Activated B cell treated with CpG ODN at 0.5 μM for 24 hours (primary cell): ENCODE data around the gene SCTR. TPM values are rescaled to one million over a fixed set of nuclear protein-coding genes. Genes with fewer than 3 reads are reported as not detected.

ENCODE experiments used
- ATAC-seq: fragments of 200-7000 bp; cut with Tn5 transposase; one replicate; pipeline ENCODE4 v1.10.0; 2021; ENCODE audit warnings: low read depth, mild to moderate bottlenecking, moderate library complexity
- CTCF ChIA-PET: fragments of 350-600 bp; sonication (Branson Sonifier 250); formaldehyde crosslinking; loops from one replicate; lab custom pipeline; 2021; ENCODE audit warnings: antibody characterized with exemption; lab: Charles Lee
- POLR2A ChIA-PET: fragments of 350-600 bp; sonication (Branson Sonifier 250); formaldehyde crosslinking; loops from one replicate; lab custom pipeline; 2021; ENCODE audit warnings: antibody characterized with exemption; lab: Charles Lee
- DNase-seq: peaks from one replicate; pipeline ENCODE4 v3.0.0; 2022
- H3K27ac Mint-ChIP-seq: one replicate; pipeline ENCODE4 v1.8.0; 2020; ENCODE audit warnings: mixed read lengths
- H3K27me3 Mint-ChIP-seq: one replicate; pipeline ENCODE4 v1.8.0; 2021; ENCODE audit warnings: mixed read lengths
- H3K36me3 Mint-ChIP-seq: one replicate; pipeline ENCODE4 v1.8.0; 2021; ENCODE audit warnings: low read depth, mixed read lengths
- H3K4me1 Mint-ChIP-seq: one replicate; pipeline ENCODE4 v1.8.0; 2021; ENCODE audit warnings: mixed read lengths
- H3K4me3 Mint-ChIP-seq: one replicate; pipeline ENCODE4 v1.8.0; 2020; ENCODE audit warnings: mild to moderate bottlenecking, mixed read lengths
- H3K9me3 Mint-ChIP-seq: one replicate; pipeline ENCODE4 v1.8.0; 2020; ENCODE audit warnings: mixed read lengths
- CTCF ChIP-seq: fragments of 200-600 bp; IDR thresholded peaks from one replicate; pipeline ENCODE4 v1.8.0; 2022; ENCODE audit warnings: antibody characterized with exemption, mild to moderate bottlenecking
- intact Hi-C: fragments of 100-400 bp; cut with micrococcal nuclease; formaldehyde crosslinking; loops from one replicate; pipeline ENCODE4 v1.15.1; 2024
- total RNA-seq: library from RNA; stranded (reverse); gene quantifications from 2 replicates; pipeline ENCODE4 v1.2.3, GENCODE V29; 2022

Gene SCTR
- total RNA-seq, 1 donor from 2014 or later: not detected

GRCh38 chr2:119475857-119476244 lies 48.4 kb downstream of the SCTR start:
- H3K27me3 Mint-ChIP-seq: peaks cover 5% of the 10 kb centered on the region

GRCh38 chr2:119475225-119475856 lies 48.9 kb downstream of the SCTR start:
- DNase-seq (no peak), ATAC-seq (no peak)
- POLR2A ChIA-PET: no interaction called here
- no peak overlapping the region for H3K4me3 Mint-ChIP-seq
- H3K36me3 Mint-ChIP-seq: no peaks in the 10 kb centered on the region
- H3K27ac Mint-ChIP-seq: no peak overlapping the region
- no peaks in the 10 kb centered on the region for H3K4me1 Mint-ChIP-seq
- intact Hi-C loops: loop anchor here (2.0 to 10.0 kb wide), 2 partner anchors 251 to 1253 kb away; partner anchors contain the start of gene STEAP3
- TF ChIP-seq CTCF: no peak
- H3K9me3 Mint-ChIP-seq: no peaks in the 10 kb centered on the region
- H3K27me3 Mint-ChIP-seq: peaks cover 5% of the 10 kb centered on the region
- CTCF ChIA-PET: interaction anchor here (2.0 to 6.4 kb wide), 3 partner anchors 10 to 593 kb away, joined by 8 to 102 read pairs (median 9); no protein-coding TSS in a partner anchor

More at GRCh38 chr2:119475857-119476244, 48.4 kb downstream of the SCTR start:
- ChIA-PET POLR2A (no interaction called here), CTCF (interaction anchor here (0.8 to 6.4 kb wide), 8 partner anchors 10 to 594 kb away, joined by 3 to 102 read pairs (median 6); no protein-coding TSS in a partner anchor)
- no peaks in the 10 kb centered on the region for H3K4me1 Mint-ChIP-seq
- no peak overlapping the region for H3K27ac Mint-ChIP-seq
- intact Hi-C loops: loop anchor here (1.0 to 10.0 kb wide), 3 partner anchors 69 to 1253 kb away; partner anchors contain the start of gene STEAP3
- DNase-seq (no peak), ATAC-seq (no peak)
- H3K4me3 Mint-ChIP-seq: no peak overlapping the region
- TF ChIP-seq CTCF: no peak
- no peaks in the 10 kb centered on the region for H3K36me3 Mint-ChIP-seq
- H3K9me3 Mint-ChIP-seq: no peaks in the 10 kb centered on the region

- DNase-seq (no peak), ATAC-seq (no peak)
- Mint-ChIP-seq H3K36me3 (no peaks in the 10 kb centered on the region), H3K27ac (no peak overlapping the region), H3K4me3 (no peak overlapping the region), H3K9me3 (no peaks in the 10 kb centered on the region), H3K27me3 (peaks cover 5% of the 10 kb centered on the region), H3K4me1 (no peaks in the 10 kb centered on the region)
- intact Hi-C loops: loop anchor here (2.0 to 10.0 kb wide), 2 partner anchors 250 to 1252 kb away; partner anchors contain the start of gene STEAP3
- no peak for TF ChIP-seq CTCF
- POLR2A ChIA-PET: interaction anchor here (0.5 kb wide), 1 partner anchor 66 kb away, joined by 8 read pairs; no protein-coding TSS in a partner anchor
- CTCF ChIA-PET: interaction anchor here (2.0 to 6.4 kb wide), 2 partner anchors 68 to 593 kb away, joined by 8 to 102 read pairs; no protein-coding TSS in a partner anchor
These were observed 49.7 kb downstream of the SCTR start for GRCh38 chr2:119474371-119475224.

- H3K4me3 Mint-ChIP-seq: no peak overlapping the region
- H3K36me3 Mint-ChIP-seq: no peaks in the 10 kb centered on the region
- intact Hi-C loops: loop anchor here (2.0 to 10.0 kb wide), 2 partner anchors 249 to 1251 kb away; partner anchors contain the start of gene STEAP3
- H3K9me3 Mint-ChIP-seq: no peaks in the 10 kb centered on the region
- CTCF ChIA-PET: interaction anchor here (6.4 kb wide), 1 partner anchor 67 kb away, joined by 102 read pairs; no protein-coding TSS in a partner anchor
- POLR2A ChIA-PET: interaction anchor here (0.5 kb wide), 1 partner anchor 65 kb away, joined by 8 read pairs; no protein-coding TSS in a partner anchor
- H3K4me1 Mint-ChIP-seq: no peaks in the 10 kb centered on the region
- ATAC-seq (no peak), DNase-seq (no peak)
- peaks cover 5% of the 10 kb centered on the region for H3K27me3 Mint-ChIP-seq
- H3K27ac Mint-ChIP-seq: no peak overlapping the region
- TF ChIP-seq CTCF: no peak
These were observed 50.5 kb downstream of the SCTR start for GRCh38 chr2:119473621-119474370.
